Choroid plexus epithelial cell (primary cell): Measurements from ENCODE around the gene ZNF280B.
"Not testable (repeated sequence)": the region's sequence is repeated elsewhere in the genome, so short reads cannot be mapped to it uniquely, and the experiment has no call there.

Experiments
- DNase-seq: peaks from one replicate; pipeline ENCODE4 v3.0.0-alpha.2; 2010; ENCODE audit warnings: low read depth
- H3K4me3 ChIP-seq: 2 replicates; pipeline ENCODE4 v1.5.1; 2011; ENCODE audit warnings: low read depth, mild to moderate bottlenecking, control low read depth, low read length, moderate library complexity
- CTCF ChIP-seq: conservative IDR thresholded peaks from 2 replicates; pipeline ENCODE4 v1.5.1; 2011; ENCODE audit warnings: low read depth, mild to moderate bottlenecking, control low read depth, inconsistent platforms, low read length, moderate library complexity

Gene ZNF280B

GRCh38 chr22:22534604-22535415 is 26.3 kb upstream of the ZNF280B start:
- DNase-seq = no peak
- H3K4me3 ChIP-seq = no peak overlapping the region
- no peak for TF ChIP-seq CTCF

- H3K4me3 ChIP-seq = no peak overlapping the region
- no peak for DNase-seq
- no peak for TF ChIP-seq CTCF
These were observed 25.3 kb upstream of the ZNF280B start for GRCh38 chr22:22533863-22534262.

- no peak overlapping the region for H3K4me3 ChIP-seq
- no peak for TF ChIP-seq CTCF
- DNase-seq = no peak
These were observed 24.9 kb upstream of the ZNF280B start for GRCh38 chr22:22533417-22533816.

GRCh38 chr22:22532547-22533071 is 24.1 kb upstream of the ZNF280B start:
- not testable (repeated sequence) for H3K4me3 ChIP-seq, DNase-seq

- H3K4me3 ChIP-seq = no peak overlapping the region
- no peak for TF ChIP-seq CTCF
- DNase-seq = no peak
These were observed 23.4 kb upstream of the ZNF280B start for GRCh38 chr22:22531770-22532546.

- TF ChIP-seq CTCF = no peak
- no peak overlapping the region for H3K4me3 ChIP-seq
- DNase-seq = no peak
These were observed 20.2 kb upstream of the ZNF280B start for GRCh38 chr22:22528780-22529179.

- TF ChIP-seq CTCF = no peak
- no peak overlapping the region for H3K4me3 ChIP-seq
- no peak for DNase-seq
These were observed 18.8 kb upstream of the ZNF280B start for GRCh38 chr22:22527312-22527711.
